ENCODE results near the gene MED14. TPM values are rescaled to one million over a fixed set of nuclear protein-coding genes. Genes with fewer than 3 reads are reported as not detected.

The MED14 gene
- total RNA-seq, 4 donors from 2014 or later: 12.6 to 125 (median 46.8) TPM

GRCh38 chrX:40617566-40617965, 117.8 kb downstream of the MED14 start:
- Histone ChIP-seq H3K4me1 (no peaks in the 10 kb centered on the region), H3K4me3 (no peak overlapping the region), H3K36me3 (no peaks in the 10 kb centered on the region), H3K9me3 (no peaks in the 10 kb centered on the region), H3K27me3 (peaks cover 0 to 6% of the 10 kb centered on the region in 2 donors), H3K27ac (no peak overlapping the region)
- TF ChIP-seq POLR2A (IDR thresholded peaks at IDR 0.05) (no peak), CTCF (IDR thresholded peaks at IDR 0.05) (no peak)
- intact Hi-C loops (cut with DNase I; ENCODE audit: low total_unique reads): no loop called here
- DNase-seq: no peak

GRCh38 chrX:40615976-40616375, 119.4 kb downstream of the MED14 start:
- intact Hi-C loops (cut with DNase I; ENCODE audit: low total_unique reads): no loop called here
- TF ChIP-seq CTCF (IDR thresholded peaks at IDR 0.05): no peak
- TF ChIP-seq POLR2A (IDR thresholded peaks at IDR 0.05): no peak
- Histone ChIP-seq H3K27ac (no peak overlapping the region), H3K9me3 (no peaks in the 10 kb centered on the region), H3K4me1 (no peaks in the 10 kb centered on the region), H3K36me3 (no peaks in the 10 kb centered on the region), H3K27me3 (peaks cover 0 to 6% of the 10 kb centered on the region in 2 donors), H3K4me3 (no peak overlapping the region)
- DNase-seq: no peak

GRCh38 chrX:40612511-40612910, 122.8 kb downstream of the MED14 start:
- no peak for TF ChIP-seq CTCF (IDR thresholded peaks at IDR 0.05)
- TF ChIP-seq POLR2A (IDR thresholded peaks at IDR 0.05): no peak
- no peaks in the 10 kb centered on the region for H3K36me3 ChIP-seq
- intact Hi-C loops (cut with DNase I; ENCODE audit: low total_unique reads): no loop called here

GRCh38 chrX:40607381-40607780, 128.0 kb downstream of the MED14 start:
- no peak overlapping the region for H3K27ac ChIP-seq
- intact Hi-C loops (cut with DNase I; ENCODE audit: low total_unique reads): no loop called here
- DNase-seq: no peak
- H3K27me3 ChIP-seq: no peaks in the 10 kb centered on the region
- no peaks in the 10 kb centered on the region for H3K4me1 ChIP-seq
- no peak overlapping the region for H3K4me3 ChIP-seq
- no peaks in the 10 kb centered on the region for H3K9me3 ChIP-seq
- no peak for TF ChIP-seq POLR2A (IDR thresholded peaks at IDR 0.05)
- no peak for TF ChIP-seq CTCF (IDR thresholded peaks at IDR 0.05)
- no peaks in the 10 kb centered on the region for H3K36me3 ChIP-seq

More at GRCh38 chrX:40612511-40612910, 122.8 kb downstream of the MED14 start:
- Histone ChIP-seq H3K4me1 (no peaks in the 10 kb centered on the region), H3K27ac (no peak overlapping the region), H3K4me3 (no peak overlapping the region), H3K9me3 (no peaks in the 10 kb centered on the region), H3K27me3 (peaks cover 0 to 6% of the 10 kb centered on the region in 2 donors)
- DNase-seq: no peak

GRCh38 chrX:40603446-40603845, 131.9 kb downstream of the MED14 start:
- no peaks in the 10 kb centered on the region for H3K27me3 ChIP-seq
- no peaks in the 10 kb centered on the region for H3K36me3 ChIP-seq
- H3K4me1 ChIP-seq: no peaks in the 10 kb centered on the region
- no peak overlapping the region for H3K27ac ChIP-seq
- H3K9me3 ChIP-seq: no peaks in the 10 kb centered on the region
- no peak overlapping the region for H3K4me3 ChIP-seq
- no peak for DNase-seq
- intact Hi-C loops (cut with DNase I; ENCODE audit: low total_unique reads): no loop called here
- TF ChIP-seq CTCF (IDR thresholded peaks at IDR 0.05): no peak
- TF ChIP-seq POLR2A (IDR thresholded peaks at IDR 0.05): no peak

Other genes starting within 250 kb of the MED14 start
- 100 to 1,000 TPM in 1 of 4 donors, 10 to 100 TPM in 3; 66.8 to 130 (median 94.5) TPM for gene ATP6AP2, start 154.6 kb downstream of the MED14 start, total RNA-seq
- not detected for gene MPC1L, start 112.1 kb downstream of the MED14 start, total RNA-seq
- 10 to 100 TPM in 3 of 4 donors, 1 to 10 TPM in 1; 3.6 to 29.1 (median 21.7) TPM for gene CXorf38, start 88.0 kb downstream of the MED14 start, total RNA-seq